Ureter (tissue), 1 donor: ENCODE measurements around the gene TMCC2. TPM values are rescaled to one million over a fixed set of nuclear protein-coding genes. Genes with fewer than 3 reads are reported as not detected.
A peak's percentile ranks its signal among the peaks of the same experiment; 100 is the strongest.
"Not testable (repeated sequence)": the region's sequence is repeated elsewhere in the genome, so short reads cannot be mapped to it uniquely, and the experiment has no call there.

ENCODE experiments used
- DNase-seq: peaks from one replicate; pipeline ENCODE4 v3.0.0-alpha.2; 2020; ENCODE audit warnings: low spot score
- total RNA-seq: library from RNA; stranded (reverse); gene quantifications from one replicate; pipeline ENCODE4 v1.2.4, GENCODE V29; 2023
- donor health status: DM: yes; HTN: yes; CAD: no.

The TMCC2 gene
- total RNA-seq = 0.55 TPM

GRCh38 chr1:205227584-205228013 is at the start of gene TMCC2:
TSS of gene TMCC2 (plus strand) at chr1:205227946. CDS start at chr1:205228565, 619 bp downstream.
- DNase-seq = peak; percentile 86

GRCh38 chr1:205179842-205180241 is 47.9 kb upstream of the TMCC2 start:
- no peak for DNase-seq

- DNase-seq = not testable (repeated sequence)
Observed at GRCh38 chr1:205180331-205180730, 47.4 kb upstream of the TMCC2 start.

GRCh38 chr1:205182930-205183329 is 44.8 kb upstream of the TMCC2 start:
- DNase-seq = no peak

GRCh38 chr1:205183676-205184335 is 43.9 kb upstream of the TMCC2 start:
- no peak for DNase-seq

GRCh38 chr1:205186191-205186590 is 41.6 kb upstream of the TMCC2 start:
- DNase-seq = no peak

GRCh38 chr1:205187420-205187819 is 40.3 kb upstream of the TMCC2 start:
- no peak for DNase-seq

GRCh38 chr1:205188098-205188497 is 39.6 kb upstream of the TMCC2 start:
- no peak for DNase-seq

GRCh38 chr1:205188596-205188995 is 39.1 kb upstream of the TMCC2 start:
- DNase-seq = no peak

GRCh38 chr1:205189131-205189530 is 38.6 kb upstream of the TMCC2 start:
- no peak for DNase-seq

- no peak for DNase-seq
Observed at GRCh38 chr1:205190845-205191577, 36.7 kb upstream of the TMCC2 start.

GRCh38 chr1:205191622-205192021 is 36.1 kb upstream of the TMCC2 start:
- no peak for DNase-seq

- DNase-seq = no peak
Observed at GRCh38 chr1:205192287-205192686, 35.5 kb upstream of the TMCC2 start.

- DNase-seq = no peak
Observed at GRCh38 chr1:205199090-205199930, 28.4 kb upstream of the TMCC2 start.

- DNase-seq = no peak
Observed at GRCh38 chr1:205199931-205200299, 27.8 kb upstream of the TMCC2 start.

- DNase-seq = no peak
Observed at GRCh38 chr1:205204552-205204951, 23.2 kb upstream of the TMCC2 start.

GRCh38 chr1:205205055-205205454 is 22.7 kb upstream of the TMCC2 start:
- DNase-seq = no peak

GRCh38 chr1:205208811-205209210 is 18.9 kb upstream of the TMCC2 start:
- DNase-seq = no peak

GRCh38 chr1:205210756-205211168 is 17.0 kb upstream of the TMCC2 start:
- no peak for DNase-seq

- peak; percentile 94 for DNase-seq
Observed at GRCh38 chr1:205211169-205211838, 16.4 kb upstream of the TMCC2 start, which contains the start of gene DSTYK. TSS of gene DSTYK (minus strand) at chr1:205211702. CDS start at chr1:205211535, 167 bp downstream.

- DNase-seq = no peak
Observed at GRCh38 chr1:205211839-205212536, 15.8 kb upstream of the TMCC2 start.
